T-helper 2 cell treated with Interferon-gamma antibody and Interleukin-4, amounts not matched to agents 5 μg/mL and 100 μg/mL, for 36 hours (primary cell): ENCODE measurements around the gene VRTN.

Source experiments
- DNase-seq: peaks from one replicate; pipeline ENCODE4 v3.0.0; 2021; ENCODE audit warnings: low spot score
- H3K27ac Mint-ChIP-seq: one replicate; pipeline ENCODE4 v1.8.0; 2021; ENCODE audit warnings: mild to moderate bottlenecking, mixed read lengths
- H3K27me3 Mint-ChIP-seq: one replicate; pipeline ENCODE4 v1.8.0; 2021; ENCODE audit warnings: low read depth, mixed read lengths
- H3K36me3 Mint-ChIP-seq: one replicate; pipeline ENCODE4 v1.8.0; 2021; ENCODE audit warnings: low read depth, mixed read lengths
- H3K4me1 Mint-ChIP-seq: one replicate; pipeline ENCODE4 v1.8.0; 2021; ENCODE audit warnings: low read depth, mixed read lengths
- H3K4me3 Mint-ChIP-seq: one replicate; pipeline ENCODE4 v1.8.0; 2022; ENCODE audit warnings: mild to moderate bottlenecking, moderate library complexity, mixed read lengths
- H3K9me3 Mint-ChIP-seq: one replicate; pipeline ENCODE4 v1.8.0; 2021; ENCODE audit warnings: mixed read lengths

Gene VRTN

GRCh38 chr14:74408870-74409269, 60.6 kb downstream of the VRTN start:
- Mint-ChIP-seq H3K4me3 (no peak overlapping the region), H3K27me3 (peaks cover 3% of the 10 kb centered on the region), H3K36me3 (no peaks in the 10 kb centered on the region), H3K4me1 (no peaks in the 10 kb centered on the region), H3K27ac (no peak overlapping the region), H3K9me3 (no peaks in the 10 kb centered on the region)
- no peak for DNase-seq

GRCh38 chr14:74409441-74409840, 61.2 kb downstream of the VRTN start:
- H3K27me3 Mint-ChIP-seq: no peaks in the 10 kb centered on the region
- H3K36me3 Mint-ChIP-seq: no peaks in the 10 kb centered on the region
- H3K27ac Mint-ChIP-seq: no peak overlapping the region
- H3K4me1 Mint-ChIP-seq: no peaks in the 10 kb centered on the region
- H3K9me3 Mint-ChIP-seq: no peaks in the 10 kb centered on the region
- DNase-seq: no peak
- H3K4me3 Mint-ChIP-seq: no peak overlapping the region
